Measurements from ENCODE around the gene POTEB2. TPM values are rescaled to one million over a fixed set of nuclear protein-coding genes. Genes with fewer than 3 reads are reported as not detected.
"Not testable (repeated sequence)": the region's sequence is repeated elsewhere in the genome, so short reads cannot be mapped to it uniquely, and the experiment has no call there.

POTEB2 gene
- not detected for total RNA-seq

DNA sequence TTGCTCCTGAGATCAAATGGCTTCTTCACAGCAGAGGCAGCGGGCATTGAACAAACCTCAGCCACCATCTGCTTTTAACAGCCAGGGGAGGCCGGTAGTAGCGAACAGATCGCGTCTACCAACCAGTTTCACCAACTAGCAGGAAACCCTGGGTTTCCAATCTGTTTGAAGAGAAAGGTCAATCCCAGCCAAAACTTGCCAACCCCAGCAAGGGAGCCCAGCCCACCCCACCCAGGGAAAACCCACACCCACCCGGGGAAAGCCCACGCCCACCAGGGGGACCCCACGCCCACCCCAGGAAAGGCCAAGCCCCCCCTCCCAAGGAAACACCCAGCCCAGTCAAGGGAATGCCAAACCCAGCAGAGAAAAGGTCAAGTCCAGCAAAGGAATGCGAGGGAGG lies at the start of gene POTEB2:
Gene POTEB2, minus strand, starts transcription at position 101 of the 400 bp plus-strand sequence. Its CDS starts 33 bp downstream, at position 68.
- intact Hi-C loops (cut with DNase I); H3K27ac ChIP-seq; H3K36me3 ChIP-seq; DNase-seq; H3K4me1 ChIP-seq; H3K9me3 ChIP-seq; H3K4me3 ChIP-seq; H3K27me3 ChIP-seq: not testable (repeated sequence)
- no CpG with 5 or more reads among the region's 9 CpGs for WGBS, 2 donors

DNA sequence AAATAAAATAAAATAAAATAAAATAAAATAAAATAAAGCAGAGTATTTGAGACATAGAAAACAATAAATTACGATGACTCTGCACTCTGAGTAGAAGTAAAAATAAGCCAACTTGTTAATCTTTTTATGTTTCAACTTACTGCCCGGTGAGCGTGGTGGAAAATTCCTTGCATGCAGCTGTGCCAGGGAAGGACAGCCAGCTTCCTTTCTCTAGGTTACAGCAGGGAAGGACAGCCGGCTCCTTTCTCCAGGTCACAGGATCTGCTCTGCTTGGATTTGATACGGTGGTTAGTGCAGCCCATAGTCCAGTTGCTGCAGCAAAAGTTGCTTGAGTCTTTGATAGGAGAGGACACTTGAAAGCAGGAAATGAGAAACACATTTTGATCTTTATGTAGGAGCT lies 13.8 kb upstream of the POTEB2 start:
- DNase-seq; H3K27ac ChIP-seq; H3K36me3 ChIP-seq; intact Hi-C loops (cut with DNase I); H3K9me3 ChIP-seq; H3K4me1 ChIP-seq; H3K4me3 ChIP-seq; H3K27me3 ChIP-seq: not testable (repeated sequence)
- WGBS, 2 donors, result no CpG with 5 or more reads among the region's 5 CpGs

DNA sequence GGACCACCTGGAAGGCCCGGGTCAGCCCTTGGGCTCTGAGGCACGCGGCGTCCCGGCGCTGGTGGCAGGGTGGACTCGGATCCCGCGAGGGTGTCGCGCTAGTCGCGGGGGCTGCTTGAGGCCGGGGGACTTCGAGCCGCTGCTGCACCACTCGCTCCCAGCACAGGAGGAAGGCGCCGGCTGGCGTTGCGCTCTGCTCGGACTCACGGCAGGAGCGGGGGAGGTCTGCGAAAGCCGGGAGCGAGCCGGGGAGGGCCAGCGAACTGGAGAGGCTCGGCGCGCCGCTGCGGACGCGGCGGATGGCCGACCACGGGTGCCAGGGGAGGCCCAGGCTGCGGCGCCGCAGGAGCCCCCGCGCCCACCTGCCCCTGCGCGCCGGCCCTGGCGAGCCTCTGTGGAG lies 12.3 kb upstream of the POTEB2 start:
- DNase-seq; intact Hi-C loops (cut with DNase I); H3K9me3 ChIP-seq; H3K4me3 ChIP-seq; H3K27ac ChIP-seq; H3K27me3 ChIP-seq; H3K4me1 ChIP-seq; H3K36me3 ChIP-seq: not testable (repeated sequence)
- WGBS, 2 donors, result no CpG with 5 or more reads among the region's 48 CpGs

DNA sequence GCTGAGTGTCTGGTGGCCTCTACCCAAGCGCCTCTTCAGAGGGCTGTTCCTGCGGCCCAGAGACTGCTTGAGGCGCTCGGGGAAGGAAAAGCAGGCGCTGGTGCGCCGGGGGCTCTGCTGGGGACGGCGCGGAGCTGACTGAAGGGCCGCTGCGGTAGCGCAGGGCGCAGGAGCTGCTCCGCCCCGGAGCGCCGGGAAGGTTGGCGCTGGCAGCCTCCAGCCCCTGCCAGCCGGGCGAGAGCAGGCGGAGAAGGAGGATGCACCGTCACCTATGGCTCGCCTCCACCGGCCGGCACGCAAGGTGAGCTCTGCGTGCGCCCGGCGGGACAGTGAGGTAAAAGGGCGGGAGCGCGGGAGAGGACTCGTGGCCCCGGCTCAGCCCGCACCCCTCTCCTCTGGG lies 11.7 kb upstream of the POTEB2 start:
- intact Hi-C loops (cut with DNase I); H3K27me3 ChIP-seq; H3K36me3 ChIP-seq; H3K27ac ChIP-seq; H3K4me3 ChIP-seq; H3K4me1 ChIP-seq; H3K9me3 ChIP-seq; DNase-seq: not testable (repeated sequence)
- WGBS, 2 donors, result no CpG with 5 or more reads among the region's 37 CpGs

Small RNAs within 50 kb of the gene (small RNA-seq; reads per million reads assigned to genes)
- 0 reads per million in 4 donors for gene AC012414.2
- 0 reads per million in 4 donors for gene MIR3118-2
- 0 reads per million in 4 donors for gene RNU6-749P
- 0 reads per million in 4 donors for gene ZNF519P2

All from esophagus squamous epithelium (tissue), 5 donors.